Stimulated activated CD4-positive, alpha-beta T cell treated with anti-CD3 and anti-CD28 coated beads, Interleukin-15, amount 100 ng/mL, for 24 hours (primary cell): Measurements from ENCODE around the gene MOGAT2.
"Not testable (repeated sequence)": the region's sequence is repeated elsewhere in the genome, so short reads cannot be mapped to it uniquely, and the experiment has no call there.

Source experiments
- DNase-seq: peaks from one replicate; pipeline ENCODE4 v3.0.0-alpha.2; 2020

The MOGAT2 gene

DNA sequence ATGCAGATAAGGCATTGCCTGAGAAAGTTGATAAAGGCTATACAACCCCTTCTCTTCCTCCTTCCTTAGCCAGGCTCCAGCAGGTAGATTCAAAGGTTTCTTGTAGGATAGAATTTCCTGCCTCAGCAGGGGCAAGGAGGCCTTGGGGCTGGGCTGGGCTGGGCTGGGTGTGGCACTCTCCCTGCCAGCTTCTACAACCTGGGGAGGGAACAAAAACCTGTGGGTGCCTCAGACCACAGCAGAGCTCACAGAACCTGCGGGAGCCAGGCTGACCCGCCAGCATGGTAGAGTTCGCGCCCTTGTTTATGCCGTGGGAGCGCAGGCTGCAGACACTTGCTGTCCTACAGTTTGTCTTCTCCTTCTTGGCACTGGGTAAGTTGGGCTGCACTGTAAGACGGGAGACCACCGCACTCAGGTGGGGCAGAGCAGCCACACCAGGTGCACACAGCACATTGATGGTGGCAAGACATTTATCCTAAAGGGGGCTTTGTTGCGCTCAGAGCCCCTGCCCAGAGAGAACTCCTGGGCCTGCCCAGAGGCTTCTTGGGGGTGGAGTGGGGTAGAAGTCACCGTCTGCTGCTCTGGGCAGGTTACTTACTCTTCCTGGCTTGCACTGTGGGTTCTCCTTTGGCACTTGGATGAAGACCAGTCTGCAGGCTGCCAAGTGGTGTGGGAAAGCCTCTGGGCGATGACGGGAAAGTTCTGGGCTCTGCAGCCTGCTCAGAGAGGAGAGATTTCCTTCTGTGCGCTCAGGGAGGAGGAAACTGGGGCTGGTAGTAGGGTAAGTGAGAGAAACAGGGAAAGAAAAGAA is at the start of gene MOGAT2:
Gene MOGAT2, plus strand, starts transcription at position 231 of the 811 bp plus-strand sequence. Its CDS starts 51 bp downstream, at position 282.
- no peak for DNase-seq

DNA sequence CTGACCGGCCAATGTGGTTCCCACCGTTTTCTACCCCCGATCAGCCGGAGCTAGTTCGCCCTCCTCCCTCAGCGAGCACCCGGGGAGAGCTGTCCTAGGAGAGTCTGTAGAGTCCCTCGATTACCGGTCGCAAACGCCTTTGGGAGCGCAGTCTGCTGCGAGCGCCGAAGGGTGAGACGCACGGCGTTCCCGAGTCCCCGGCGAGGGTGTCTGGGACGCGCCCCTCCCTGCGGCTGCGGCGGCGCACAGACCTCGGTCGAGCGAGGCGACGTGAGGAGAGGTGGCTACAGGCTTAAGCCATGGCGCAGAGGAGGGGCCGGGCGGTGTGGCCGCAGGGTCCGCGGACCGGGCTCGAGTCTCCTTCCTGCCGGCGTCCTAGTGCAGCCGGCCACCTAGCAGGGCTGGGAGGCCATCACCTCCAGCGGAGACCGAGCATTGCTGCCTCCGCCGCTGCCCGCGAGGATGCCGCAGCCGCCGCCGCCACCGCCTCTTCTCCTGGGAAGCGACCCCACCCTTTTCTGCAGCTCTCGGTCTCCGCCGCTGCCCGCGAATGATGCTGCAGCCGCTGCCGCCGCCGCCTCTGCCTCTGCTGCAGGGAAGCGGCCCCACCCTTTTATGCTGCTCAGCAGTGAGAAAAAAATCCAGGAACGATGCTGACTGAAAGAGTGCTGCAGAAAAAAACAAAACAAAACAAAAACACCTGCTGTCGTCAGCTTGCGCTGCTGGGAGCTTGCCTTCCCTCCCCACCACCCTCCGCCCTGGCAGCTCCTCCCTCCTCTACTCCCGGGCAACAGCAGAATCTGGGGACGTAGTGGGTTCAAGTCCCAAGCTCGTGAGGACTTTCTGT is 49.0 kb upstream of the MOGAT2 start, which contains the start of gene MAP6:
Gene MAP6, minus strand, starts transcription at position 588 of the 847 bp plus-strand sequence. CDS start 669 bp downstream, outside the sequence.
- peak; percentile 52 for DNase-seq

DNA sequence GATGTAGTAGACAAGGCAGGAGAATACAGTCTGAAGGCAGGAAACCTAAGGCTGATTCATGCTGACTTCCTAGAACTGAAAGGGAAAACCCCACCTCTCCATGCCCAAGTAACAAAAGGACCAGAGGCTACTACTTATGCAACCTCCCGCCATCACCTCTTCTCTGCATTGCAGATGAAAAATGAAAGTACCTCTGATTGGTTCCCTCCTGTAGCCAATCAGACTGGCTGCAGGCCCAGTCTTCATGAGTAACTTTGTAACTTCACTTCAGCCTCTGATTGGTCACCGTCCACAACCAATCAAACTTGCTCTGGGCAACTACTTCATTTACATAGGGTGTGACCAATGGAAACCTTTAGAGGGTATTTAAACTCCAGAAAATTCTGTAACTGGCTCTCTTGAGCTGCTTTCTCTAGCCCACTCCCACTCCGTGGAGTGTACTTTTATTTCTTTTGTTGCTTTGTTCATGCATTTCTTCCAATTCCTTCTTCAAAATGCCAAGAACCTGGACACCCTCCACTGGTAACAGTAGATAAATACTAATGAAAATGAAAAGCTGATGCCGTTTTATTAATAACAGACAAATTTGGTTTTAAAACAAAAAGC is 43.6 kb upstream of the MOGAT2 start:
- DNase-seq = peak; percentile 50

DNA sequence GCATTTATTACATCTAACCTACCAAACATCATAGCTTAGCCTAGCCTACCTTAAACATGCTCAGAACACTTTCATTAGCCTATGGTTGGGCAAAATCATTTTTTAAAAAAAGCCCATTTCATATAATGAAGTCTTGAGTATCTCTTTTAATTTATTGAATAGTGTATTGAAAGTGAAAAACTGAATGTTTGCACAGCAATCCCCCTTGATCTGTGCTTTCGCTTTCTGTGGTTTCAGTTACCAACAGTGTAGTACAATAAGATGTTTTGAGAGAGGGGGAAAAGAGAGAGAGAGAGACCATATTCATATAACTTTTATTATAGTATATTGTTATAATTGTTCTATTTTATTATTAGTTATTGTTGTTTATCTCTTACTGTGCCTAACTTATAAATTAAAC is 40.4 kb upstream of the MOGAT2 start:
- no peak for DNase-seq

DNA sequence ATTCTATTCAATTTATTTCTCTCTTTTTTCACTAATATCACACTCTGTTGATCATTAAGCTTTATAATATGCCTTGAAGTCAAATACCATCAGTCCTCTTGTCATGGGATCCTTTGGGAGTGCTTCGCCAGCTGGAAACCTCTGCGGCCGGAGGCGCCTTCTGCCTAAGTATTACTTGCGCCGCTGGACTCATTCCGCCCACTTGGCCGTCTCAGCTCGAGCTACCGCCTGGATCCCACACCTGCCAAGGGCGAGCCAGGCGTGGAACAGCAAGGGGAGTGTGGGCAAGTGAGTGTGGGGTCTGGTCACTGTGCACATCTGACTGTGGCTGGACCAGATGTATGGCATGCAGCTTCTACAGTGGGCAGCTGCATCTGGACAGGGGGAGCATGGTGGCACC is 39.7 kb upstream of the MOGAT2 start:
- no peak for DNase-seq

DNA sequence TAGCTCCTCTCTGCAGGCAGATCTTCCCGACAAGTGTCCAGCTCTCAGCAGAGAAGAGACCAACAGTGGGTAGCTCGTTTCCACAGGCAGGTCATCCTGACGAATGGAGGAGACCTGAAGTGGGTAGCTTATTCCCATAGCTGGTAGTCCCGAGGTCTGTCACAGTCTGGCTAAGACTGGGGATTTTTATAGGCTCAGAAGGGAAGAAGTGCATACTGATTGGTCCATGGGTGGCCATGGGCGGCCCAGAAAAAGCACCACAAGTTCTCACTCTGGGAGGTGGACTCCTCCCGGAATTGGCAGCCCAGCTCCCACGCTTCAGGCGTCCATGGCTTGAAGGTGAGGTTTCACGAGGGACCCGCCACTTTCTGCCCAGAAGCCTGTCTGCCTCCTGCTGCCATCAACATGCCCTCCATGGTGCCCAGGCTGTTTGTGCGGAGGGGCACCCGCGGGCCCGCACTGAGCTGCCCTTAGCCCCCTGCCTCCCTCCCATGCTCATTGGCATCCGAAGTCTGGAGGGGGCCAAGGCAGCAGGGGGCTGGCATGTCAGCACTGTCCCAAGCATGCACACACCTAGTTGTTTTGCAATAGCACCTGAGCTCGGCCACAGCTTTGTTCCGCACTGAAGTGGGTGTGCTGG is 38.9 kb upstream of the MOGAT2 start:
- DNase-seq = no peak

DNA sequence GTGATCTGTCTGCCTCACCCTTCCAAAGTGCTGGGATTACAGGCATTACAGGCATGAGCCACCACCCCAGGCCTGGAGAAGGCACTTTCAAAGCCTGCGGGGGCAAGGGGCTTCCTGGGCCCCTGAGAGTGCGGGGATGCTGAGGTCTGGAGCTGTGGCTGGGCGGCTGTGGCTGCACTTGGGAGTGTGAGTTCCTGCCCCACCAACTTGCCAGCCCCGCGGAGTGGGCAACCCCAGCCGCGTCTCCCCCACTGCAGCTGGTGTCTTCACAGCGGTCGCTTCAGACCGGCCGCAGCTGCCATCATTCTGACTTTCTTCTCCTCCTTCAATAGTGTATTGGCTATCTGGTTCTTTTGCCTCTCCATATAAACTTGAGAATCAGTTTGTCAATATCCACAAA is 38.1 kb upstream of the MOGAT2 start:
- DNase-seq = no peak

DNA sequence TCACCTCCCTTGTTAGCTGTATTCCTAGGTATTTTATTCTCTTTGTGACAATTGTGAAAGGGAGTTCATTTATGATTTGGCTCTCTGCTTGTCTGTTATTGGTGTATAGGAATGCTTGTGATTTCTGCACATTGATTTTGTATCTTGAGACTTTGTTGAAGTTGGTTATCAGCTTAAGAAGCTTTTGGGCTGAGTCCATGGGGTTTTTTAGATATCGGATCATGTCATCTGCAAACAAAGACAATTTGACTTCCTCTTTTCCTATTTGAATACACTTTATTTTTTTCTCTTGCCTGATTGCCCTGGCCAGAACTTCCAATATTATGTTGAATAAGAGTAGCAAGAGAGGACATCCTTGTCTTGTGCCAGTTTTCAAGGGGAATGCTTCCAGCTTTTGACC is 33.8 kb upstream of the MOGAT2 start:
- not testable (repeated sequence) for DNase-seq

DNA sequence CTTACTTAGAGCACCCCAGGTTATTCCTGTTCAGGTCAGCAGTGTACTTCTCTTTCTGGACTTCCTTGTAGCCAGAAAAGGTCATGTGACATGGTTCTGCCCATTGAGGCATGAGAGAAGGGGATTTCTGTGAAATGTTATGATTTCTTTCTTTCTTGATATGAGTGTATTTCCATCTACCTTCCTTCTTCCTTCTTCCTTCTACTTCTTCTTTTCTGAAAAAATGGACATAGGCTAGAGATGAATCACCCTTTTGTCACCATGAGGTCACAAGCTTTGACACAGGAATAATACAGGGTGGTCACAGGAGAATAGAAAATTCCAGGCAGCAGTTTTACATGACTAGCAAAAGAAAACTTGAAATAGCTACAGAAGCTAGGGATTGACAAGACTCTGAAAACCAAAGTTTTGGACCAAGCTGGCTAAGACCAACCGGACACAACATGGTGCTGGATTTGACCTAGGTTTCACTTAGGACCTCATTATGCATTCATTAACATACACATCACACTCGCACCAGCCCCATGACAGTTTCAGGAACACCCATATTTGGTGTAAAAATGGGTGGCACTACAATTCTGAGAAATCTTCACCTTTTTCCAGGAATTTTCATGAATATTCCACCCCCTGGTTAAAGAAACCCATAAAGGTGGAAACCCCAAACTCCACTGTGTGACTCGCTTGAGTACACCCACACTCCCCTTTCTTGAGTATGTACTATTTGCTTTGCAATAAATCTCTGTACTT is 27.6 kb upstream of the MOGAT2 start:
- peak; percentile 14 for DNase-seq

DNA sequence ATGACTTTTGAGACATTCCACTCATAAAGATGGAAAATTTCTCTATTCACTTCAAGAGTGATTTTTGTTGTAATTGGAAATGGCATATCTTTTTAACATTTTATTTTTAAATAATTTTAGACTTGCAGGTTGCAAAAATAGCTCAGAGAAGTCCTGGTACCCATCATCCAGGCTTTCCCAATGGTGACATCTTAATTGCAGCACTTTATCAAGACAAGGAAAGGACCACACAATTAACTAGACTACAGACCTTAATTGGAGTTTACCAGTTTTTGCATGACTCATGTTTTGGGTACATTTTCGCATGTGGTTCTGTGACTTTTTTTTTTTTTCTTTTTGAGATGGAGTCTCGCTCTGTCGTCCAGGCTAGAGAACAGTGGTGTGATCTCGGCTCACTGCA is 25.8 kb upstream of the MOGAT2 start:
- no peak for DNase-seq

DNA sequence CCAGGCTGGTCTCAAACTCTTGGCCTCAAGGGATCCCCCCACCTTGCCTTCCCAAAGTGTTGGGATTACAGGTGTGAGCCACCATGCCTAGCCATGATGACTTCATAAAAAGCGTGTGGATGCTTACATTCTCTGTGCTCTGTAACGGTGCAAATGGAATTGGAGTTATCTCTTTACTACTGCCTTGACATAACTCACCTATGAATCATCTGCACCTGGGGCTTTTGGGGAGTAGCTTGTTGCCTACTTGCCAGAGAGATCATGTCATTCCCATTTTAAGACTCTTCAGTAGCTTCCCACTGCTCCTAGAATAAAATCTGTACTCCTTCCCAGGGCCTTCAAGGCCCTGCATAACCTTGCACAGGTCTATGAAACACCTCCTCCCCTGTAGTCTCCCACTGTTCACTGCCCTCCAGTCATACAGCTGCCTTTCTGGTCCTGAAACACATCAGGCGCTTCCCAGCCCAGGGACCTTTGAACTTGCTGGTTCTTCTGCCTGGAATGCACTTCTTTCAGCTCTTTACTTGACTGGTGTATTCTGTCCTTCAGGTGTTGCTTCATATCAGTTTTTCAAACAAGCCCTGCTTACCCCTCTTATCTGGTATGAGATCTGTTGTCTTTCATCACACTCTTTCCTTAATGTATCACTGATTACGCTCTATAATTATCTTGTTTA is 19.6 kb upstream of the MOGAT2 start:
- no peak for DNase-seq

DNA sequence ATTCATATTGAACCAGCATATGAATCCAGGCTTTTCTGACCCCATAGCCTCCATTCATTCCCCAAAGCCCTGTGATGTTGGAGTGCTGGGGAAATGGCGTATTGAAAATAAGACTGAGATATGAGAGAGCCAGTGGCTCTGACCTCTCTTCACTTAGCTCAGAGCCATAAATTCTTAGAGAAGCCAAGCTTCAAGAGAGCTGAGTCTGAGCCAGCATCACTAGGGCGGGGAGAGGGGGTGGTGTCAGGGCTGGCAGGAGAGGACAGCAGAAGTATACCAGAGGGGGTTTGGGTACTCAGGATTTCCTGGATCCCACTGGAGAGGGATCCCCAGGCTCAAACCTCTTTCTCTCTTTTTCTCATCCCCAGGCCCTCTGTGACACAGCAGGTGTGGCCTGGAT is 16.7 kb upstream of the MOGAT2 start:
- no peak for DNase-seq

DNA sequence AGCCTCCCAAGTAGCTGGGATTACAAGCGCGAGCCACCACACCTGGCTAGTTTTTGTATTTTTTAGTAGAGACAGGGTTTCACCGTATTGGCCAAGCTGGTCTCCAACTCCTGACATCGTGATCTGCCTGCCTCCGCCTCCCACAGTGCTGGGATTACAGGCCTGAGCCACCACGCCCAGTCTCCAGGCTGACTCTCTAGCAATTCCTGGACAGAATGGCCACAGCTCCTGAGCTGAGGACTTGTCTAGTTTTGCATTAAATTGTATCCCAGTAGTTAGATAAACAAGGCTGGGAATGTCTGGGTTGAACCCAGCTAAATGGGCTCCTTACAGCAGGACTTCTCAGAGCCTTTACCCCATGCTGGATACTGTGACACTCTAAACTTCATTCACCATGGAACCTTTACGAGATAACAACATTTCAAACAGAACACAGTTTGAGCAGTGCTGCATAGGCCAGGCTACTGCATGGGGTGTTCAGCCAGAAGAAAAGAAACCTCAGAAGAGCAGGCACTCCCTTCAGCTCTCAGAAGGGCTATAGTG is 13.9 kb upstream of the MOGAT2 start:
- no peak for DNase-seq

DNA sequence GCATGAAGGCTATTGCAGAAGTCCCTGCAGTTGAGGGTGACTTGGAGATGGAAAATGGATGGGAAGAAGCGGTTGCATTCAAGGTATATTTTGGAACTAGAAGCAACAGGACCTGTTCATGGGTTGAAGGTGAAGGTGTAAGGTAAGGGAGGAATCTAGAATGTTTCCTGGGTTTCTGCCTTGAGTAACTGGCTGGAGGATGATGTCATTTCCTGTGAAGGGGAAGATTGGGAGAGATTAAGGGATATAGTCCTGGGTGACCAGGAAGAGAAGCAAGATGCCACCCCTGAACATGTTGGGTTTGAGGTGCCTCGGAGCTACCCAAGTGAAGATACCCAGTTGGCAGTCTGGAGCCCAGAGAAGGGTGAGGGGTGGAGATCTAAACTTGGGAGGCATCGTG is 12.1 kb upstream of the MOGAT2 start:
- no peak for DNase-seq

DNA sequence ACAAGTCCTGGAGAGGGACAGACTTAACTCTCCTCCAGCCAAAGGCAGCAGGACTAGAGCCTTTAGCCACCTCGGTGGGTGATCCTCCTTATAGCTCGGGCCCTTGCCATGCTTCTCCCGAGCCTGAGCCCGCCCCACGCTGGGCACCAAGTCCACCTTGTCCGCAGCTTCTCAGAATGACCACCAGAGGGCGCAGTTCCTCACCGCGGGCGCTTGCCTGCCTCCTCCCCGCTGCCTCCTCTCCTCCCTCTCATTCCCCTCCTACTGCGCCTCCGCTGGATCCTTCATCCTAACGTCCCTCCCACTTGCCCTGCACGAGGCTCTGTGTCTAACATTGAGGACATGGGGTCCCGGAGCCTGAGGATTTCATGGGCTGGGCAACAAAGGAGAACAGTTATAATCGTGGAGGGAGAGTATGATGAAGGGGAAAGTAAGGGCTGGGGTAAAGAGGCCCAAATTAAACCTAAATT is 11.3 kb upstream of the MOGAT2 start:
- peak; percentile 77 for DNase-seq

DNA sequence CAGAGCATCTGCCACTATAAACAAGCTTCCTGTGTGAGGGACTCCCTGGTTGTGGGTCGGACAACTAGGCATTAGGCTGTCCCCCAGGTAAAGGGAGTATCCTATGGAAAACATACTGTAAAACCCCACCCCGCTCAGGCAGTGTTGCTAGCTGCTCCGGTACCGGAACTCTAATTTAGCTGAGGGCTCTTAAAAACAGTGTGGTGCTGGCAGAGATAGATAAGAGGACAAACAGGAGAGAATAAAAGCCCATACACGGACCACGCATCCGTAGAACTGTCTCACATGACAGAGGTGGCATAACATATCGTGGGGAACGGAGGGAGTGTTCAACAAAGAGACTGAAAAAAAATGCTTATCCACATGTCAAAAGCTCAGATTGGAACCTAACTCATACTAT is 3.4 kb upstream of the MOGAT2 start:
- no peak for DNase-seq

DNA sequence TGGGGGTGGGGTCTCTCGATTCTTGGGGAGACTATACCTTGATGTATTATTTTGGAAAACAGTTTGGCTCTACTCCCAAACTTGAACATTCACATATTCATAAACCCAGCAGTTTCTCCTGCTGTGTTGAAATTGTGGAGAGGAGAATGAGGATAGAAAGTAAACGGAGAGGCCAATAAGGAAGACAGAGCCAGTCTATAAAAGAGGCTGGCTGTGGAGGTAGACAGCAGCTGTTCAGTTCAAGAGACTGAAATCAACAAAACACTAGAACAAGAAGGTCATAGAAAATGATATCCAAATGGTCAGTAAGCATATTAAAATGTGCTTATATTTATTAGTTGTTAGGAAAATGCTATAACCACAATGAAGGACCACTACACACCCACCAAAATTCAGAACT is 1.9 kb upstream of the MOGAT2 start:
- DNase-seq = no peak

DNA sequence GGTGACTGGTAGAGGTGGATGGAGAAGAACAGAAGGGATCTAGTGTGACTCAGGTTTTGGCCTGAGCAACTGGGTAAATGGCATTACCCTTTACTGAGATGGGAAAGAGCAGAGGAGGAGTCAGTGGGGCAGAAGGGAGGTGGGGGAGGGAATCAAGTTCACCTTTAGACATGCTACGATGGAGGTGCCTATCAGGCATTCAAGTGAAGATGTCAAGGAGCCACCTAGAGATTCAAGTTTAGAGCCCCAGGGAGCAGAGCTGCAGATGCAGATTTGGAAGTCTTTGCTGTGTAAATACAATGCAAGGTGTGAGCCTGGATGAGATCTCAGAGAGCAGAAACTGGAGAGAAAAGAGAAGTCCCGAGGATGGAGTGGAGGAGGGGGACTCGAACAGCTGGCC is 979 bp upstream of the MOGAT2 start:
- no peak for DNase-seq

DNA sequence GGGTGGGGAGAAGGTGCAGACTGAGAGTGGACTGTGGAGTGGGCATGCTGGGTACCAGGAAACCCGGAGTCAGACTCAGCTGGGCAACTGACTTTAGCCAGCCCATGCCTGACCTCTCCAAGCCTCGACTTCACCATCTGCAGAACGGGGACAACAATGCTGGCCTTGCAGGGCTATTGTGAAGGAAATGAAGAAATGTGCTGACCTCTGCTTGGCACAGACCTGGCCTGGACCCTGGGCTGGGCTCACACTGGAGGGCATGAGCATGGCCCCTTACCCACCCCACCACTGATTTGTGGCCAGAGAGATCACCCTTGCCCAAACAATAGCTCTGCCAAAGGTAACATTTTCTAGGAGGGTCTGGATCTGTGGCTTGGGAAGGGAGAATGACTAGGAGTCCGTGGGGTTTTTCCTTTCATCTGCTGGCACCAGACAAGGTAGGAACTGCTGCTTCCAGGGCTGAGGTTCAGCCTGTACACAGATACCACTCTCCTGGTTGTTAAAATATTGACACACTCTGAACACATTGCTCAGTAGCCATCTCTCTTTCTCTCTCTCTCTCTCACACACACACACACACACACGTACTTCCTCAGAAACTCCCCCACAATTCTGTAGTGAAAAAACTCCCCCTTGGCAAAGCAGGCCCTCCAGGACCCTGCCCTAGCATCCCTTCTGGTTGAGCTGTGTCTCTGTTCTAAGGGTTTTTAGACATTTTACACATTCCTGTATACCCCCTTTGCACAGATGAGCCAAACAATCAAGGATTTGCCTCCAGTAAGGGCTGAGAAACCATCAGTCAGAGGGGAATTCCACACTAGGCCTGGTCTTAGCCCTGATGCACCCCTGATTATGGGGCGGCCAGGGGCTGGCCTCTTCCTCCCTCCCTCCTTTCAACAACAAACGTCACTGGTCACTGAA is 1.0 kb downstream of the MOGAT2 start:
- no peak for DNase-seq
